Middle frontal gyrus (tissue), 1 donor: ENCODE results near the gene QDPR.
"Not testable (repeated sequence)": the region's sequence is repeated elsewhere in the genome, so short reads cannot be mapped to it uniquely, and the experiment has no call there.

Experiments used
- DNase-seq: peaks from one replicate; pipeline ENCODE4 v3.0.0-alpha.2; 2015; ENCODE audit warnings: low spot score; ENCODE audit errors: extremely low spot score

The QDPR gene

GRCh38 chr4:17492058-17492741 is 19.7 kb downstream of the QDPR start:
- no peak for DNase-seq

- no peak for DNase-seq
Measured at GRCh38 chr4:17491196-17491595, 20.7 kb downstream of the QDPR start.

- no peak for DNase-seq
Measured at GRCh38 chr4:17490575-17491059, 21.3 kb downstream of the QDPR start.

GRCh38 chr4:17489721-17490120 is 22.2 kb downstream of the QDPR start:
- no peak for DNase-seq

- DNase-seq, result no peak
Measured at GRCh38 chr4:17489123-17489522, 22.8 kb downstream of the QDPR start.

GRCh38 chr4:17482716-17483115 is 29.2 kb downstream of the QDPR start:
- DNase-seq, result no peak

GRCh38 chr4:17480955-17481354 is 30.9 kb downstream of the QDPR start:
- no peak for DNase-seq

- no peak for DNase-seq
Measured at GRCh38 chr4:17480210-17480927, 31.5 kb downstream of the QDPR start.

- DNase-seq, result no peak
Measured at GRCh38 chr4:17477774-17478472, 34.0 kb downstream of the QDPR start.

GRCh38 chr4:17476853-17477252 is 35.0 kb downstream of the QDPR start:
- DNase-seq, result no peak

GRCh38 chr4:17475481-17475880 is 36.4 kb downstream of the QDPR start:
- no peak for DNase-seq

GRCh38 chr4:17469931-17470674 is 41.8 kb downstream of the QDPR start:
- no peak for DNase-seq

- peak; percentile 38 for DNase-seq
Measured at GRCh38 chr4:17468619-17469221, 43.2 kb downstream of the QDPR start.

- DNase-seq, result no peak
Measured at GRCh38 chr4:17463606-17464005, 48.3 kb downstream of the QDPR start.

- DNase-seq, result no peak
Measured at GRCh38 chr4:17450269-17450804, 61.6 kb downstream of the QDPR start.

- DNase-seq, result no peak
Measured at GRCh38 chr4:17448689-17449088, 63.2 kb downstream of the QDPR start.

GRCh38 chr4:17447675-17448298 is 64.1 kb downstream of the QDPR start:
- DNase-seq, result peak; percentile 70

- no peak for DNase-seq
Measured at GRCh38 chr4:17447056-17447455, 64.8 kb downstream of the QDPR start.

GRCh38 chr4:17442477-17442876 is 69.4 kb downstream of the QDPR start:
- not testable (repeated sequence) for DNase-seq

- DNase-seq, result no peak
Measured at GRCh38 chr4:17437396-17437795, 74.5 kb downstream of the QDPR start.
